HCT116 (cell line): Measurements from ENCODE around the gene CLDN5. TPM values are rescaled to one million over a fixed set of nuclear protein-coding genes. Genes with fewer than 3 reads are reported as not detected.

Source experiments
- ATAC-seq: fragments of 200-7000 bp; cut with Tn5 transposase; 2 replicates; pipeline ENCODE4 v1.9.1; 2020; ENCODE audit warnings: mild to moderate bottlenecking, moderate library complexity
- BruUV-seq: library from RNA; stranded (reverse); fragments of 400-500 nt; replicated peaks from 2 replicates; lab custom pipeline; 2021; lab: Mats Ljungman, UMichigan
- CTCF ChIA-PET: fragments of 300-600 bp; sonication (Branson Sonifier 250); formaldehyde crosslinking; loops from one replicate; lab custom pipeline; 2021; ENCODE audit warnings: antibody characterized with exemption; lab: Charles Lee
- POLR2A ChIA-PET: fragments of 300-600, 350-600 bp; sonication (Branson Sonifier 250); formaldehyde crosslinking; loops from one replicate; lab custom pipeline; 2021; ENCODE audit warnings: antibody characterized with exemption; lab: Charles Lee
- RAD21 ChIA-PET, 2 experiments: fragments of 300-600 bp; sonication (Branson Sonifier 250); formaldehyde crosslinking; loops; one replicate each; lab custom pipeline; 2023; ENCODE audit warnings: low total read pairs in 2 of 2; ENCODE audit not compliant: uncharacterized antibody in 2 of 2, unreplicated experiment in 2 of 2, low non-redundant PET in 1 of 2; lab: Charles Lee
- DNase-seq: peaks from one replicate; pipeline ENCODE4 v3.0.0-alpha.2; 2010; ENCODE audit warnings: low read depth, low spot score
- H2AFZ ChIP-seq: fragments of 200-600 bp; shearing (Covaris generic), sonication (generic); 2 replicates; pipeline ENCODE4 v1.6.1; 2017; ENCODE audit warnings: low read depth, mixed run types, mixed read lengths, antibody characterized with exemption, low read length; ENCODE audit not compliant: poor library complexity, severe bottlenecking
- H3K27ac ChIP-seq: 2 replicates; pipeline ENCODE4 v1.5.1; 2012; ENCODE audit warnings: low read depth, low read length
- H3K27me3 ChIP-seq: fragments of 200-600 bp; sonication (generic); 2 replicates; pipeline ENCODE4 v1.6.1; 2016; ENCODE audit warnings: mixed run types, low read length, mixed read lengths; ENCODE audit not compliant: insufficient read depth
- H3K36me3 ChIP-seq, 2 experiments: fragments of 200-500 bp in 1 of 2; fragments of 200-600 bp in 1 of 2; sonication (Bioruptor generic) in 1 of 2; sonication (generic) in 1 of 2; 2 replicates each; pipeline versions ENCODE4 v1.5.1 to v1.6.1; 2014 to 2016; ENCODE audit warnings: low read length in 2 of 2, inconsistent platforms in 1 of 2, mixed read lengths in 1 of 2, mixed run types in 1 of 2; ENCODE audit not compliant: insufficient read depth in 2 of 2, control insufficient read depth in 1 of 2
- H3K4me1 ChIP-seq, 2 experiments: fragments of 200-600 bp in 1 of 2; sonication (generic) in 1 of 2; 2 replicates each; pipeline versions ENCODE4 v1.5.1 to v1.6.1; 2012 to 2017; ENCODE audit warnings: low read length in 2 of 2, inconsistent platforms in 1 of 2, mild to moderate bottlenecking in 1 of 2, mixed read lengths in 1 of 2, mixed run types in 1 of 2, moderate library complexity in 1 of 2; ENCODE audit not compliant: insufficient read depth in 2 of 2, control insufficient read depth in 1 of 2
- H3K4me2 ChIP-seq: fragments of 200-600 bp; sonication (generic); 2 replicates; pipeline ENCODE4 v1.6.1; 2017; ENCODE audit warnings: mixed run types, low read length, mixed read lengths
- H3K4me3 ChIP-seq, 2 experiments: fragments of 200-600 bp in 1 of 2; sonication (generic) in 1 of 2; replicated peaks in 1 of 2; 2 replicates each; pipeline ENCODE4 v1.5.1; 2011 to 2016; ENCODE audit warnings: low read length in 2 of 2, control low read depth in 1 of 2, low read depth in 1 of 2, mild to moderate bottlenecking in 1 of 2, mixed read lengths in 1 of 2, mixed run types in 1 of 2
- H3K79me2 ChIP-seq: fragments of 200-600 bp; sonication (generic); 2 replicates; pipeline ENCODE4 v1.6.1; 2017; ENCODE audit warnings: mild to moderate bottlenecking, mixed run types, low read length, moderate library complexity, mixed read lengths; ENCODE audit not compliant: insufficient read depth
- H3K9ac ChIP-seq: fragments of 200-600 bp; sonication (generic); 2 replicates; pipeline ENCODE4 v1.6.1; 2016; ENCODE audit warnings: low read length, mixed read lengths
- H3K9me2 ChIP-seq: fragments of 200-600 bp; sonication (generic), shearing (Covaris generic); 2 replicates; pipeline ENCODE4 v1.6.1; 2017; ENCODE audit warnings: mixed run types, mild to moderate bottlenecking, moderate library complexity; ENCODE audit not compliant: insufficient read depth
- H3K9me3 ChIP-seq, 2 experiments: fragments of 200-500 bp in 1 of 2; fragments of 200-600 bp in 1 of 2; sonication (Bioruptor generic) in 1 of 2; sonication (generic) in 1 of 2; 2 replicates each; pipeline ENCODE4 v1.6.1; 2014 to 2017; ENCODE audit warnings: low read length in 2 of 2, mixed read lengths in 2 of 2, inconsistent platforms in 1 of 2, low read depth in 1 of 2, mild to moderate bottlenecking in 1 of 2, mixed run types in 1 of 2, moderate library complexity in 1 of 2; ENCODE audit not compliant: control insufficient read depth in 1 of 2, insufficient read depth in 1 of 2
- H4K20me1 ChIP-seq: fragments of 200-600 bp; sonication (generic), shearing (Covaris generic); 2 replicates; pipeline ENCODE4 v1.6.1; 2017; ENCODE audit warnings: mixed run types, mild to moderate bottlenecking, moderate library complexity; ENCODE audit not compliant: insufficient read depth
- CBX3 ChIP-seq: IDR thresholded peaks from 2 replicates; pipeline ENCODE4 v1.6.1; 2012; ENCODE audit warnings: low read depth
- CEBPB ChIP-seq: IDR thresholded peaks from 2 replicates; pipeline ENCODE4 v1.6.1; 2012; ENCODE audit warnings: low read depth
- EGR1 ChIP-seq: IDR thresholded peaks from 2 replicates; pipeline ENCODE4 v1.6.1; 2012; ENCODE audit warnings: low read depth
- ELF1 ChIP-seq: IDR thresholded peaks from 2 replicates; pipeline ENCODE4 v1.6.1; 2012; ENCODE audit warnings: low read depth, borderline replicate concordance
- EZH2phosphoT487 ChIP-seq: fragments of 200-600 bp; IDR thresholded peaks from 2 replicates; pipeline ENCODE4 v1.6.1; 2018; ENCODE audit warnings: antibody characterized with exemption, borderline replicate concordance
- FOSL1 ChIP-seq: IDR thresholded peaks from 2 replicates; pipeline ENCODE4 v1.6.1; 2012; ENCODE audit warnings: low read depth
- JUND ChIP-seq: IDR thresholded peaks from 2 replicates; pipeline ENCODE4 v1.6.1; 2012
- RAD21 ChIP-seq: IDR thresholded peaks from 2 replicates; pipeline ENCODE4 v1.6.1; 2012; ENCODE audit warnings: low read depth, mild to moderate bottlenecking
- SP1 ChIP-seq: IDR thresholded peaks from 2 replicates; pipeline ENCODE4 v1.6.1; 2012; ENCODE audit warnings: low read depth
- SRF ChIP-seq: IDR thresholded peaks from 2 replicates; pipeline ENCODE4 v1.6.1; 2012; ENCODE audit warnings: low read depth
- TCF7L2 ChIP-seq: IDR thresholded peaks from 2 replicates; pipeline ENCODE4 v1.7.0; 2011; ENCODE audit warnings: borderline replicate concordance, inconsistent platforms; ENCODE audit not compliant: insufficient read depth, insufficient read length; ENCODE audit errors: extremely low read depth
- YY1 ChIP-seq: IDR thresholded peaks from 2 replicates; pipeline ENCODE4 v1.6.1; 2011; ENCODE audit warnings: low read length, low read depth, moderate library complexity, mild to moderate bottlenecking; ENCODE audit not compliant: insufficient replicate concordance; ENCODE audit errors: extremely low read depth
- ZFX ChIP-seq: fragments of 450-650 bp; IDR thresholded peaks from 2 replicates; pipeline ENCODE4 v1.6.1; 2017
- ZNF274 ChIP-seq: fragments of 200-500 bp; sonication (Bioruptor generic); IDR thresholded peaks from 2 replicates; pipeline ENCODE4 v1.6.1; 2014; ENCODE audit warnings: mild to moderate bottlenecking, low read depth, low read length, inconsistent platforms
- intact Hi-C: fragments of 100-400 bp; cut with micrococcal nuclease; formaldehyde crosslinking; loops from 2 replicates; pipeline ENCODE4 v1.10.0; 2022
- total RNA-seq: library from RNA; stranded (reverse); gene quantifications from one replicate; pipeline ENCODE4 v1.2.1, GENCODE V29; 2021; ENCODE audit not compliant: unreplicated experiment
- TF ChIP-seq, protein P1 (sequence below): IDR thresholded peaks from 2 replicates; pipeline ENCODE4 v1.6.1; 2012
- TF ChIP-seq, protein P2 (sequence below): IDR thresholded peaks from 2 replicates; pipeline ENCODE4 v1.6.1; 2012
- TF ChIP-seq, protein P3 (sequence below): IDR thresholded peaks from 2 replicates; pipeline ENCODE4 v1.6.1; 2012; ENCODE audit warnings: low read depth

CLDN5 gene
- total RNA-seq, 1 experiment from 2014 or later, result 0.32 TPM

DNA sequence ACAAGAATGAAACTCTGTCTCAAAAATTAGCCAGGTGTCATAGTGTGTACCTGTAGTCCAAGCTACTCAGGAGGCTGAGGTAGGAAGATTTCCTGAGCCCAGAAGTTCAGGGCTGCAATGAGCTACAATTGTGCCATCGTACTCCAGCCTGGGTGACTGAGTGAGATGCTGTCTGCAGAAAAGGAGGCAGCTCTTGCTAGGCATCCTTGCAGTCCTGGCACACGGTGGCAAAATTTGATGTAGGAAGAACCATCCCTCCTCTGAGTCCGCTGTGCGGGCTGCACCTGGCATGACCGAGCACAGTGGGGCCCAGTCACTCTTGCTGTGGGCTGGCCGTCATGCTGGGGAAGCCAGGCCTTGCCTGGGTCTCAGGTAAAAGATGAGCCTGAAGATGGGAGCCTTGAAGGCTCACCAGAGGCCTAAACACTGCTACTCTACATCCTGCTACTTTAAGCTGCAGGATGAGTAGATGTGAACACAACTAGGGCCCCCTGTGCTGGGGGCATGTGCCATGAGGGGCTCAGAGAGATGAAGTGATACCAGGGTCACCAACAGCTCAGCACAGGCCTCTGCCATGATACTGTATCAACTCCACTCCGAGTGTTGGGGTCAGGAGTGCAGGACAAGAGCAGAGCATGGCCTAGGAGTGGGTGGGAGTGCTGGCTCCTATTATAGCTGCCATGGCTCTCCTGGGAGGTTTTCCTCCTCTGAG is 25.9 kb downstream of the CLDN5 start:
- Histone ChIP-seq H3K9me2 (no peaks in the 10 kb centered on the region), H3K9ac (no peak overlapping the region), H2AFZ (no peak overlapping the region), H3K79me2 (no peaks in the 10 kb centered on the region), H3K27ac (no peak overlapping the region), H3K36me3 (peaks cover 5 to 17% of the 10 kb centered on the region in 2 experiments; a peak in 3 of 4 replicates), H3K9me3 (no peaks in the 10 kb centered on the region), H3K27me3 (no peaks in the 10 kb centered on the region), H4K20me1 (no peaks in the 10 kb centered on the region), H3K4me1 (no peaks in the 10 kb centered on the region), H3K4me3 (no peak overlapping the region), H3K4me2 (no peak overlapping the region)
- ChIA-PET RAD21 (no interaction called here), POLR2A (no interaction called here), CTCF (interaction anchor here (1.2 kb wide), 1 partner anchor 132 kb away, joined by 3 read pairs; no protein-coding TSS in a partner anchor)
- intact Hi-C loops, result no loop called here
- ATAC-seq (no peak), DNase-seq (no peak)
- BruUV-seq, result no TSS peak
- TF ChIP-seq YY1 (no peak), FOSL1 (no peak), RAD21 (no peak), ZNF274 (no peak), CEBPB (no peak), SRF (no peak), EGR1 (no peak), ZFX (no peak), ELF1 (no peak), SP1 (no peak), CBX3 (no peak), EZH2phosphoT487 (no peak), JUND (no peak), TCF7L2 (no peak)
- TF ChIP-seq, protein P1, sequence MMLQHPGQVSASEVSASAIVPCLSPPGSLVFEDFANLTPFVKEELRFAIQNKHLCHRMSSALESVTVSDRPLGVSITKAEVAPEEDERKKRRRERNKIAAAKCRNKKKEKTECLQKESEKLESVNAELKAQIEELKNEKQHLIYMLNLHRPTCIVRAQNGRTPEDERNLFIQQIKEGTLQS, result no peak
- TF ChIP-seq, protein P2, sequence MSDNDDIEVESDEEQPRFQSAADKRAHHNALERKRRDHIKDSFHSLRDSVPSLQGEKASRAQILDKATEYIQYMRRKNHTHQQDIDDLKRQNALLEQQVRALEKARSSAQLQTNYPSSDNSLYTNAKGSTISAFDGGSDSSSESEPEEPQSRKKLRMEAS, result no peak
- TF ChIP-seq, protein P3, sequence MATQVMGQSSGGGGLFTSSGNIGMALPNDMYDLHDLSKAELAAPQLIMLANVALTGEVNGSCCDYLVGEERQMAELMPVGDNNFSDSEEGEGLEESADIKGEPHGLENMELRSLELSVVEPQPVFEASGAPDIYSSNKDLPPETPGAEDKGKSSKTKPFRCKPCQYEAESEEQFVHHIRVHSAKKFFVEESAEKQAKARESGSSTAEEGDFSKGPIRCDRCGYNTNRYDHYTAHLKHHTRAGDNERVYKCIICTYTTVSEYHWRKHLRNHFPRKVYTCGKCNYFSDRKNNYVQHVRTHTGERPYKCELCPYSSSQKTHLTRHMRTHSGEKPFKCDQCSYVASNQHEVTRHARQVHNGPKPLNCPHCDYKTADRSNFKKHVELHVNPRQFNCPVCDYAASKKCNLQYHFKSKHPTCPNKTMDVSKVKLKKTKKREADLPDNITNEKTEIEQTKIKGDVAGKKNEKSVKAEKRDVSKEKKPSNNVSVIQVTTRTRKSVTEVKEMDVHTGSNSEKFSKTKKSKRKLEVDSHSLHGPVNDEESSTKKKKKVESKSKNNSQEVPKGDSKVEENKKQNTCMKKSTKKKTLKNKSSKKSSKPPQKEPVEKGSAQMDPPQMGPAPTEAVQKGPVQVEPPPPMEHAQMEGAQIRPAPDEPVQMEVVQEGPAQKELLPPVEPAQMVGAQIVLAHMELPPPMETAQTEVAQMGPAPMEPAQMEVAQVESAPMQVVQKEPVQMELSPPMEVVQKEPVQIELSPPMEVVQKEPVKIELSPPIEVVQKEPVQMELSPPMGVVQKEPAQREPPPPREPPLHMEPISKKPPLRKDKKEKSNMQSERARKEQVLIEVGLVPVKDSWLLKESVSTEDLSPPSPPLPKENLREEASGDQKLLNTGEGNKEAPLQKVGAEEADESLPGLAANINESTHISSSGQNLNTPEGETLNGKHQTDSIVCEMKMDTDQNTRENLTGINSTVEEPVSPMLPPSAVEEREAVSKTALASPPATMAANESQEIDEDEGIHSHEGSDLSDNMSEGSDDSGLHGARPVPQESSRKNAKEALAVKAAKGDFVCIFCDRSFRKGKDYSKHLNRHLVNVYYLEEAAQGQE, result no peak
